ENCODE measurements around the gene SKI. TPM values are rescaled to one million over a fixed set of nuclear protein-coding genes. Genes with fewer than 3 reads are reported as not detected.

SKI gene
- total and polyA plus RNA-seq, 2 of the 8 experiments (the other 6 are each of a cell fraction or from before 2014, with no cell fraction given), result 8.3 to 87.6 TPM

GRCh38 chr1:2212532-2213491, 15.3 kb upstream of the SKI start:
- Histone ChIP-seq H2BK20ac (ENCODE audit: low read length) (peak overlapping the region; percentile 93; the same call in 1 of the 2 replicates), H2BK15ac (ENCODE audit: low read length) (peak overlapping the region; percentile 29; the same call in 1 of the 2 replicates), H2AFZ (ENCODE audit: low read length) (peak overlapping the region; percentile 35; the same call in 1 of the 2 replicates), H2BK12ac (ENCODE audit: low read depth, low read length) (peak overlapping the region; percentile 90), H2AK5ac (ENCODE audit: low read depth, low read length) (peak overlapping the region; percentile 41; the same call in 1 of the 2 replicates), H3K14ac (ENCODE audit: insufficient read length) (no peak overlapping the region), H3K27me3 (replicated peaks in 1 of 4; ENCODE audit: control insufficient read depth in 3 of 4, extremely low read depth in 1 of 4, insufficient read depth in 3 of 4, low read length in 3 of 4) (no peaks in the 10 kb centered on the region), H3K18ac (ENCODE audit: extremely low read depth, low read length) (peak overlapping the region; percentile 98), H2BK120ac (replicated peaks; ENCODE audit: low read depth, low read length) (no peak overlapping the region), H4K8ac (ENCODE audit: extremely low read depth, insufficient read depth, low read length) (peak overlapping the region; percentile 94), H2BK5ac (ENCODE audit: low read depth, low read length) (peak overlapping the region; percentile 93), H3K36me3 (ENCODE audit: control insufficient read depth in 2 of 4, insufficient read depth in 4 of 4, low read length in 3 of 4) (no peaks in the 10 kb centered on the region), H3K9me3 (ENCODE audit: insufficient read depth in 2 of 2, low read depth in 1 of 2, low read length in 1 of 2) (no peaks in the 10 kb centered on the region), H3K79me1 (ENCODE audit: low read depth, low read length) (no peaks in the 10 kb centered on the region), H3K9ac (replicated peaks in 1 of 4; ENCODE audit: extremely low read depth in 1 of 4, low read depth in 3 of 4, low read length in 3 of 4) (peak overlapping the region in 2 of 4 experiments; percentile 75 to 78; a peak in 4 of 7 replicates), H3K56ac (replicated peaks; ENCODE audit: insufficient read length, low read depth, low read length) (no peak overlapping the region), H4K20me1 (replicated peaks in 1 of 2; ENCODE audit: control insufficient read depth in 1 of 2, insufficient read depth in 2 of 2, low read length in 2 of 2) (no peaks in the 10 kb centered on the region), H3K4me2 (ENCODE audit: insufficient read depth in 1 of 2, low read depth in 2 of 2, low read length in 2 of 2) (peak overlapping the region; percentile 41 to 75), H3K23me2 (ENCODE audit: low read depth, low read length) (peaks cover 3% of the 10 kb centered on the region; the same call in 1 of the 2 replicates), H3K23ac (ENCODE audit: insufficient read length) (no peak overlapping the region), H3K4ac (replicated peaks; ENCODE audit: insufficient read length, low read depth, low read length) (no peak overlapping the region), H3K4me3 (ENCODE audit: extremely low read depth in 1 of 4, insufficient read depth in 2 of 4, low read depth in 3 of 4, low read length in 4 of 4) (peak overlapping the region; percentile 19 to 55 (median 44); a peak in 7 of 8 replicates), H3K79me2 (ENCODE audit: control insufficient read depth in 1 of 2, insufficient read depth in 2 of 2, low read length in 2 of 2) (no peaks in the 10 kb centered on the region), H3K27ac (ENCODE audit: low read depth, low read length) (peak overlapping the region; percentile 95), H3K4me1 (replicated peaks in 1 of 4; ENCODE audit: control insufficient read depth in 3 of 4, insufficient read depth in 4 of 4, low read length in 3 of 4) (peaks cover 0 to 19% (median 11%) of the 10 kb centered on the region in 4 experiments; a peak in 6 of 7 replicates), H4K5ac (ENCODE audit: insufficient read length, low read depth, low read length) (peak overlapping the region; percentile 35), H4K91ac (replicated peaks; ENCODE audit: insufficient read length, low read length) (peak overlapping the region; percentile 54)
- 20% methylated on average over 41 of the region's 49 CpGs; no CpG with 5 or more reads in 1 of the 2 experiments for WGBS, 2 experiments (ENCODE audit: extremely low coverage in 1 of 2, insufficient coverage in 1 of 2, insufficient read length in 1 of 2, insufficient replicate concordance in 2 of 2, low coverage in 1 of 2, low lambda C conversion rate in 2 of 2, missing lambda C conversion rate in 1 of 2)
- CTCF ChIA-PET (ENCODE audit: partially characterized antibody), result interaction anchor here (1.0 to 2.2 kb wide), 6 partner anchors 16 to 171 kb away, joined by 3 to 5 read pairs (median 4); partner anchors contain the start of gene SKI
- POLR2A ChIA-PET (ENCODE audit: partially characterized antibody), result interaction anchor here (0.9 to 4.0 kb wide), 7 partner anchors 8 to 19 kb away, joined by 3 to 19 read pairs (median 4); no protein-coding TSS in a partner anchor
- FAIRE-seq (peak; percentile 82), DNase-seq (ENCODE audit: low read depth in 1 of 2, low spot score in 2 of 2) (peak; percentile 79 to 92)
- TF ChIP-seq HDAC2 (IDR thresholded peaks at IDR 0.05; ENCODE audit: borderline replicate concordance in 1 of 2, low read depth in 2 of 2, low read length in 2 of 2) (0 out of 4 replicates have a peak, but pooled peaks of 1 of the 2 experiments have one; percentile 31), E2F6 (IDR thresholded peaks at IDR 0.05) (peak; percentile 40; the same call in 1 of the 2 replicates), JUND (IDR thresholded peaks at IDR 0.05; ENCODE audit: low read length) (peak; percentile 99), ZNF274 (IDR thresholded peaks at IDR 0.05; ENCODE audit: borderline replicate concordance, extremely low read depth, low read length) (no peak), EP300 (IDR thresholded peaks at IDR 0.05; ENCODE audit: borderline replicate concordance in 1 of 2, low read depth in 2 of 2, low read length in 2 of 2) (peak in 1 of 2 experiments; percentile 44; a peak in 1 of 3 replicates), KDM4A (IDR thresholded peaks at IDR 0.05; ENCODE audit: low read depth, low read length, severe bottlenecking) (peak; percentile 24), SIRT6 (IDR thresholded peaks at IDR 0.05; ENCODE audit: low read length) (no peak), CREB1 (IDR thresholded peaks at IDR 0.05) (peak; percentile 72)

Measured in H1 (cell line).